HG02571 (cell line): ENCODE measurements around the gene SERPINB1.
A peak's percentile ranks its signal among the peaks of the same experiment; 100 is the strongest.
"Not testable (repeated sequence)": the region's sequence is repeated elsewhere in the genome, so short reads cannot be mapped to it uniquely, and the experiment has no call there.

Experiments
- ATAC-seq: cut with Tn5 transposase; IDR thresholded peaks from one replicate; pipeline ENCODE4 v1.9.1; 2021; ENCODE audit warnings: mild to moderate bottlenecking, moderate library complexity; ENCODE audit not compliant: unreplicated experiment

SERPINB1 gene

DNA sequence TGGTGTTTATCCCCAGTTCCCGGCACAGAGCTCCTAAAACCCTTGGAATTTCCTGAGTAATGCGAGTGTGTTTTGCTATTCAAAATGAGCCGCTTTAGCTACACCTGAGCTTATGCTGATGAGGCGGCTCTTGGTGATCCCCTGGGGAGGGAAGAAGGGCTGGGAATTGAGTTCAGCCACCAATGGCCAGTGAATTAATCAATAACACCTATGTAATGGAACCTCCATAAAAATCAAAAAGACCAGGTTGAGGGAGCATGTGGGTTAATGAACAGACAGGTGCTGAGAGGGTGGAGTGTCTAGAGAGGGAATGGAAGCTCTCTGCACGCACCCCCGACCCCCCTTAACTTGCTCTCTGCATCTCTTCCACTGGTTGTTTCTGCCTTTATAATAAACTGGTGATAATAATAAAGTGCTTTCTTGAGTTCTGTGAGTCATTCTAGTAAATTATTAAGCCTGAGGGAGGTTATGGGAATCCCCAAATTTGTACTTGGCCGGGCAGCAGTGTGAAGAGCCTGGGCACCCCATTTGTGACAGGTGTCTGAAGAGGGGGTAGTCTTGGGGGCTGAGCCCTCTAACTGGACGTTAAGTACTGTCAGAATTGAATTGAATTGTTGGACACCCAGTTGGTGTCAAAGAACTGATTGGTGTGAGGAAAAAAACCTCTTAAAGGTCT, 24.6 kb upstream of the SERPINB1 start:
- ATAC-seq, result peak; percentile 38

DNA sequence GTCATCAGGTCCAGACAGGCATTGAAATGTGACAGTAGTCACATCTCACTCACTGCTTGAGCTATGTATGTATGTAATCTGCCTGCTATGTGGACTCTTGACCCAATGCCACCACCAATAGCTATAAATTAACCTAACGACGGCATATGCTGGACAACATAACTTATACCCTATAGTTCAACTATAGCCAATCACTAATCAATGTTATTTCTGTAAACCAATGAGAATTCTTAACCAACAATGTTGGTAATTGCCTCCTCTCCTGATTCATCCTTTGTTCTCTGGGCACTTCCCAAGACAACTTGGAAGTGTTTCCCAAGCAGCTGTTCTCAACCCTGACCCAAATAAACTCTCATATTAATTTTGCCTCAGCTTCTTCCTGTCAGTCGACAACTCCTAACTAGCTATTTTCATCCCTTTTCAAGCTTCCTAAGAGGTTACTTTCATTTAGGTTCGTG, 24.1 kb upstream of the SERPINB1 start:
- no peak for ATAC-seq

DNA sequence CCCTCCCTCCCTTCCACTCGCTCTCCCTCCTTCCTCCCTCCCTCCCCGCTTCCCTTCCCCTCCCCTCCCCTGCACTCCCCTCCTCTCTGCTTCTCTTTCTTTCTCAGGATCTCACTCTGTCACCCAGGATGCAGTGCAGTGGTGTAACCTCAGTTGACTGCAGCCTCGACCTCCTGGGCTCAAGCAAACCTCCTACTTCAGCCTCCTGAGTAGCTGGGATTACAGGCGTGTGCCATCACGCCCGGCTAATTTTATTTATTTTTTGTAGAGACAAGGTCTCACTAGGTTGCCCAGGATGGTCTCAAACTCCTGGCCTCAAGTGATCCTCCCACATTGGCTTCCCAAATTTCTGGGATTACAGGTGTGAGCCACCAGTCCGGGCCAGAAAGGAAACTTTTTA, 23.6 kb upstream of the SERPINB1 start:
- no peak for ATAC-seq

DNA sequence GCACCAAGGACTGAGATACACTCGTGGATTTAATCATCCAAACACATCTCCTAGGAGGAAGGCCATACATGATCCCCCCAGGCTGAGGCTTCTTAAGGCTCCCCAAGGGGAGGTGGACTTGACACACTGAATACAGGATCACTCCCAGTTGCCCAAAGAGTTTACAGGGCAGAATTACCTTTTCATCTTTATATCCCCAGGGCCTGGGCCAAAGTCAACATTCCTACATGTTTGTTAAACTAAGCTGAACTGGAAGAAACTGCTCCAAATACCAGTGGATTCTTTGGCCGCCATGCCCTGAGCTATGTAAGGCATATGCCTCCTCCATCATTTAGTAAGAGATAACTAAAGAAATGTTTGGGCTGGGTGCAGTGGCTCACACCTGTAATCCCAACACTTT, 22.2 kb upstream of the SERPINB1 start:
- no peak for ATAC-seq

DNA sequence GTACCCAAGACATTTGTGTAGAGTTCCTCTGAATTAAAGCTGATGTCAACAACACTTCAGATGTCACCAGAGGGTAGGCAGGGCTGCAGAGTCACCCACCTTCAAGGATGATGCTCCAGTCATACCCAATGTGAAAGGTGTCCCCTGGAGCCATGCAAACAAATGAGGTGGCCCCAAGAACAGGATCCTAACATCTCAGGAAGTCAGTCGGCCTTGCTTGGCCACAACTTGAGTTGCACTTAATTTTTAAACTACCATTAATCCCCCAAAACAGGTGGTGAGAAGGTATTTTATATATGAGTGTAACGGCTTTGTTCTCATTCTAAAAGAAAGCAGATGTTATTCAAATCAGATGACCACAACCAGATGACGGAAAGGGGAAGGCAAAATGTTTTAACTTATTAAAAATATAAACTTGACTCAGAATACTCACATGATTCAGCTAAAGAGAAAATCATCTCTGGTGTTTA, 21.1 kb upstream of the SERPINB1 start:
- peak; percentile 47 for ATAC-seq

DNA sequence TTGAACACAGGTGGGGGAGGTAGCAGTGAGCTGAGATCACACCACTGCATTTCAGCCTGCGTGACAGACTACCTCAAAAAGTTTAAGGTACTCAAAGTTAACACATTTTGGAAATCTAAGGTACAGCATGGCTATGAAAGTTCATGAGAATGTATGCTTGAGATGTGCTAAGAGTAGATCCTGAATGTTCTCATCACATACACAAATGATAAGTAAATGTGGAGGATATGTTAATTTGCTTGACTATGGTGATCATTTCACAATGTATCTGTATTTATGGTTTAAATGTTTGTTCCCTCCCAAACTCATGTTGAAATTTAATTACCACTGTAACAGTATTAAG, 20.1 kb upstream of the SERPINB1 start:
- ATAC-seq, result no peak

DNA sequence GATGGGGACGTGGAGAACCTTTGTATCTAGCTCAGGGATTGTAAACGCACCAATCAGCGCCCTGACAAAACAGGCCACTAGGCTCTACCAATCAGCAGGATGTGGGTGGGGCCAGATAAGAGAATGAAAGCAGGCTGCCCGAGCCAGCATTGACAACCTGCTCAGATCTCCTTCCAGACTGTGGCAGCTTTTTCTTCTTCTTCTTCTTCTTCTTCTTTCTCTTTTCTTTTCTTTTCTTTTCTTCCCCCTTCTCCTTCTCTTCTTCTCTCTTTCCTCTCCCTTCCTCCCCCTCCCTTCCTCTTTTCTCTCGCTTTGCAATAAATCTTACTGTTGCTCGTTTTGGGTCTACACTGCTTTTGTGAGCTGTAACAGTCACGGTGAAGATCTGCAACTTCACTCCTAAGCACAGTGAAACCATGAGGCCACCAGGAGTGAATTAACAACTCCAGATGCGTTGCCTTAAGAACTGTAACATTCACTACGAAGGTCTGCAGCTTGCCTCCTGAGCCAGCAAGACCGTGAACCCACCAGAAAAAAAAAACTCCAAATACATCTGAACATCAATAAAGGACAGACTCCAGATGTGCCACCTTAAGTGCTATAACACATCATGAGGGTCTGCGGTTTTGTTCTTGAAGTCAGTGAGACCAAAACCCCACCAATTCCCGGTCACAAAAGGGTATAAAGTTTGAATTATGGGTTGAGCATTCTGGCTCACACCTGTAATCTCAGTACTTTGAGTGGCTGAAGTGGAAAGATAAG, 19.6 kb upstream of the SERPINB1 start:
- ATAC-seq, result no peak

DNA sequence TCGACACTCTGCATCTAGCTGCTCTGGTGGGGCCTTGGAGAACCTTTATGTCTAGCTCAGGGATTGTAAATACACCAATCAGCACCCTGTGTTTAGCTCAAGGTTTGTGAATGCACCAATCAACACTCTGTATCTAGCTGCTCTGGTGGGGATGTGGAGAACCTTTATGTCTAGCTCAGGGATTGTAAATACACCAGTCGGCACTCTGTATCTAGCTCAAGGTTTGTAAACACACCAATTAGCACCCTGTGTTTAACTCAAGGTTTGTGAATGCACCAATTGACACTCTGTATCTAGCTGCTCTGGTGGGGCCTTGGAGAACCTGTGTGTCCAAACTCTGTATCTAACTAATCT, 19.0 kb upstream of the SERPINB1 start:
- not testable (repeated sequence) for ATAC-seq

DNA sequence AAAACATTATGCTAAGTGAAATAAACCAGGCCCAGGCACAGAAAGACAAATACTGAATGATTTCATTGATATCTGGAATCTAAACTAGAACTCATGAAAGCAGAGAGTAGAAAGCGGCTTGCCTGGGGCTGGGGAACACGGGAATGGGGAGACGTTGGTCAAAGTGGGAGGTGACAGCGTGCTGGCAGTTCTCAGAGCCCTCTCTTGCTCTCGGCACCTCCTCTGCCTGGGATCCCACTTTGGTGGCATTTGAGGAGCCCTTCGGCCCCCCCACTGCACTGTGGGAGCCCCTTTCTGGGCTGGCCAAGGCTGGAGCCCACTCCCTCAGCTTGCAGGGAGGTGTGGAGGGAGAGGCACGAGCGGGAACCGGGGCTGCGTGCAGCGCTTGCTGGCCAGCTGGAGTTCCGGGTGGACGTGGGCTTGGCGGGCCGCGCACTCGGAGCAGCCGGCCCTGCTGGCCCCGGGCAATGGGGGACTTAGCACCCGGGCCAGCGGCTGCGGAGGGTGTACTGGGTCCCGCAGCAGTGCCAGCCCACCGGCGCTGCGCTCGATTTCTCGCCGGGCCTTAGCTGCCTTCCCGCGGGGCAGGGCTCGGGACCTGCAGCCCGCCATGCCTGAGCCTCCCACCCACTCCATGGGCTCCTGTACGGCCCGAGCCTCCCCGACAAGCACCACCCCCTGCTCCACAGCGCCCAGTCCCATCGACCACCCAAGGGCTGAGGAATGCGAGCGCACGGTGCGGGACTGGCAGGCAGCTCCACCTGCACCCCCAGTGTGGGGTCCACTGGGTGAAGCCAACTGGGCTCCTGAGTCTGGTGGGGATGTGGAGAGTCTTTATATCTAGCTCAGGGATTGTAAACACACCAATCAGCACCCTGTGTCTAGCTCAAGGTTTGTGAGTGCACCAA, 18.4 kb upstream of the SERPINB1 start:
- not testable (repeated sequence) for ATAC-seq

DNA sequence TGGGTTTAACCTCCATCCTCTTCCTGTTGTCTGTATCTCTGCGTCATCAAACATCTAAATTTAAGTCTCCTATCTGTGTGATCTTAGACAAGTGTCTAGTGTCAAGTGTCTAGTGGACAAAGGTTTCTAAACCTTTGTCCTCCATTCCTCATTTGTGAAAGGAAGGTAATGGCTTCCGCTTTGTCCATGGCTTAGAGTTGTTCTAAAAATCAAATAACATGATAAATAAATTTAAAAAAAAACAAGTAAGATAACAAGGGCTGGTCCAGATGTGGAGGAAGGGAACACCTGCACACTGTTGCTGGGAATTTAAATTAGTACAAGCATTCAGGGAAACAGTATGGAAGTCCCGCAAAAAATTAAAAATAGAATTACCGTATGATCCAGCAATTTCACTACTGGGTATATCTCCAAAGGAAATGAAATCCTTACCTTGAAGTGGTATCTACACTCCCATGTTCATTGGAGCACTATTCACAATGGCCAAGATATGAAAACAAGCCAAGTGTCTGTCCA, 17.6 kb upstream of the SERPINB1 start:
- ATAC-seq, result no peak

DNA sequence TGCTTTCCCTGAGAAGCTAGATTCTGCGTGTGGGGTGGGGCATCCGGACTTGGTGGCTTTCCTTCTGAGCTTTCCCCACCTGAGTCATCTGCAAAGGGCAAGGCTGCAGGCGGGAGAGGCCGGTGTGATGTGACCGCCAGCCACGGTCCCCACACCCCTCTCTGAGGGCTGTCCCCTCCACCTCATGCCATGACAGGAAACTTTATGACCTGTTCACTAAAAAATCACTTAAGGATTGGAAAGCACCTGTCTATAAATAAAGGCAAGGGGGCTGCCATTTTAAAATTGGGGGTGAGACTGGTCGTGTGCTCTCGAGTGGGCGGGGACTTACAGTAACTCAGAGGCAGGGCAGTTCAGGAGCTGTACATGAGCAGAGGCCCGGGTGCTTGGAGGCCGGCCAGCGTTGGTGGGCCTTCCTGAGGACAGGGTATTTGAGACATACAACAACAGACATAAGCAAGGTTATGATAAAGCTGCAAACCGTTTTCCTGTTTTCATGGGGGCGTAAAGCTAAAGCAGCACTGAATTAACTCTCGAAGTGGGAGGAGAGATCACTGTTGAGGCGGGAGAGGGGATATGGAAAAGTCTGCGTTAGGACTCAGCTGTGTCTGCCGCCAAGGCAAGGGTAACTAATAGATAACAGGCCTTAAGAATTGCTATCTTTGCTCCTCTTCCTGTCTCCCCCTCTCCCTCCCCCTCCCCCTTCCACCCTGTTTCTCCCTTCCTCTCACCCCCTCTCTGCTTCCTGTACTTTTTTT, 16.1 kb upstream of the SERPINB1 start:
- ATAC-seq, result peak; percentile 65

DNA sequence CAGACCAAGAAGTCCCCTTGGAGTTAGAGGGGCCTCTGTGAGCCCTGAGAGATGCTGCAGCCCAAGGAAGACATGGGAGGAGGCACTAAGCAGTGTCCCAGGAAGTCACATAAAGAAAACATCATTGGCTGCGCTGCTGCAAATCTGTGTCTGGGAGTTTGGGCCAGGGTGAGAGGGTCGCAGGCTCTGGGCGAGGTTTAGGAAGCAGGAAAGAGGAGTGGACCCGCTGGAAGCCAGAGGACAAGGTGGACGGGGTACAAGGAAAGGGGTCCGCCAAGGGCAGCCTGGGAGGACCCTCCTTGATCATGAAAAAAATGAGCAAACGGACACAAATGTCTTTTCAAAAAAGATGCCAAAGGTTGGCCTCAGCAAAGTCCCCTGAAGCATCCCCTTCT, 15.5 kb upstream of the SERPINB1 start:
- no peak for ATAC-seq

DNA sequence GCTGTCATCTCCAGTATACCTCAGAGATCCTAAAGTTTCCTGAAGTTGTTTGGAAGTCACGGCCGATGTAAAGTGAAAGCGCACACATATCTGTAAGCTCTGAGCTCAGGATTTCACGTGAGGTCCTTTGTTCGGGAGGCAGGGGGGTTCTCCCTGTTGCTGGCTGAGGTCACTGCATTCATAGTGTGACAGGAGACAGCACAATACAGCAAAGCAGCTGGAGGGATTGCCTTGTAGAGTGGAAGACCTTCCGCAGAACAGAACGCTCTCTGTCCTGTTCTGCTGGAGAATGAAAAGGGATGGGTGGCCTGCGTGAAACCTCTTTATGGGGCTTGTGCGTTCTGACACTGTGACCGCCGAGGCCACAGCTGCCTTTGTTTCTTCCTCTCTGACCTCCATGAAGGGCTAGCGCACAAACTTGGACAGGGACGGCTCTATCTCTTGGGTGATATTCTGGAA, 13.4 kb upstream of the SERPINB1 start:
- no peak for ATAC-seq

DNA sequence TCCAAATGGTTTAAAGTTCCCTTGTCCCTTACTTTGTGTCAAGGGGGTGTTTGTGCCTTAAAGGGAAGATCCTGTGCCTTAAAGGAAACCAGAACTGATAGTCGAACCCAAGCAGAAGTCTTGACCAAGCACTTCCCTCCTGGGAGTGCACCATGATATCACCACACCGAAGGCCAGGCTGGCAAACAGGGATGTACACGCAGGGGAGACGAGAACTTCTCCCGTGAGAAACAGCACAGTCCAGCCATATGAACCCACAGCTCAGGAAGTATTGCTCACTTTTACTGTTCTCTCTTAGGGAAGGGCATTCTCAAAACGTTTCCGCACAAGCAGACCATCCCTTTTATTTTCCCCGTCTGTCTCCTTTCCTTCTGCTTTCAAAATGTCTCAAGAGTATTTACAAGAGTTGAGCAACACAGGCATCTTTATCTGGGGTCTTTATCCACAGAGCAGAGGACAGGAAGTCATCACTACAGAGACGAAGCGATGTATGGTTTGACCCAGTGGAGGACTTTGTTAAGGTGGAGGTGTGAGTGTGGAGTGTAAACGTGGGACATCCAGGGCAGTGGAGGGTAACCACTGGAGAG, 12.8 kb upstream of the SERPINB1 start:
- no peak for ATAC-seq

DNA sequence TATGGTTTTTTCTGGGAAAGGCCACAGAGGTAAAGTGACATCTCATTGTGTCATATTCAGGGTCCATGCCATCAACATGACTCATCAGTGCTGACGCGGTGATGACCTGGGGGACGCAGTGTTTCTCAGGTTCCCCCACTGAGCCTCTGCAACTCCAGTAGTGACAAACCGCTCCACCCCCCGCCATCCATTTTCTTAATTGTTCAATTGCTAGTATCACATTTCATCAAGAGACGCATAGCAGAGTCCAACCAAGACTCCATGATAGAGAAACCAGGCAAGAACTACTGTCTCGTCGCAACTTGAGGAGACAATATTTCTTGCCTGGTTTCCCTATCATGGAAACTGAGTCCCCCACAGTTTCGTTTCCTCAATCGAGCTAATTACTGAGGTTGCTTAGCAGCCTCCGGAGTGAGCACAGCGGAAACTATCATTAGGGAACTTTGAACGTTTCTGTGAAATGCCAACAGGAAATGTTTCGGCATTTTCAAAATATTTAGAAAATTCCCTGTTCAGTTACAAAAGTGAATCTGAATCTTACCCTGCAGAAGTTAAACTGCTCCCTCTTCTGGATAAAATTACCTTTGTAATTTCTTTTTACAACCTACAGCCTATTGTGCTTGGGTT, 12.2 kb upstream of the SERPINB1 start:
- ATAC-seq, result no peak

DNA sequence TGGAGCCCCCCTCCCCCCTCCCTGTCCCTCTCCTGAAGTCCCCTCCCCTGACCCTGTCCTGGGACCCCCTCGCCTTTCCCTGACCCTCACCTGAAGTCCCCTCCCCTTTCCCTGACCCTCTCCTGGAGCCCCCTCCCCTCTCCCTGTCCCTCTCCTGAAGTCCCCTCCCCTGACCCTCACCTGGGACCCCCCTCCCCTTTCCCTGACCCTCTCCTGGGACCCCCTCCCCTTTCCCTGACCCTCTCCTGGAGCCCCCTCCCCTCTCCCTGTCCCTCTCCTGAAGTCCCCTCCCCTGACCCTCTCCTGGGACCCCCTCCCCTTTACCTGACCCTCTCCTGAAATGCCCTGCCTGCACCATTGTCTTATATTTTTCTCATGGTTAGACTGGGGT, 11.7 kb upstream of the SERPINB1 start:
- not testable (repeated sequence) for ATAC-seq

DNA sequence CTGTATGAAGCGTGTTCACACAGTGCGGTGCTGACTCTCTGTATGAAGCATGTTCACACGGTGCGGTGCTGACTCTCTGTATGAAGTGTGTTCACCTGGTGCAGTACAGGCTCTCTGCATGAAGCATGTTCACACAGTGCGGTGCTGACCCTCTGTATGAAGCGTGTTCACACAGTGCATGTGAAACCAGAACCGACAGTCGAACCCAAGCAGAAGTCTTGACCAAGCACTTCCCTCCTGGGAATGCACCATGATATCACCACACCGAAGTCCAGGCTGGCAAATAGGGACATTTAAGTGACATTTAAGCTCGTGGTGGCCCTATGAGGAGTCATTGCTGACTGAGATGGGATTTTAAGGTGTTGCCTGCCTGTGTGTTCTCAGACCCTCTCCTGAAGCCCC, 11.3 kb upstream of the SERPINB1 start:
- no peak for ATAC-seq

DNA sequence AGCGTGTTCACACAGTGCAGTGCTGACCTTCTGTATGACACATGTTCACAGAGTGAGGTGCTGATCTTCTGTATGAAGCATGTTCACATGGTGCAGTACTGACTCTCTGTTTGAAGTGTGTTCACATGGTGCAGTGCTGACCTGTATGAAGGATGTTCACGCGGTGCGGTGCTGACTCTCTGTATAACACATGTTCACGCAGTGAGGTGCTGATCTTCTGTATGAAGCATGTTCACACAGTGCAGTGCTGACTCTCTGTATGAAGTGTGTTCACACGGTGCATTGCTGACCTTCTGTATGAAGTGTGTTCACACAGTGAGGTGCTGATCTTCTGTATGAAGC, 10.8 kb upstream of the SERPINB1 start:
- ATAC-seq, result no peak

DNA sequence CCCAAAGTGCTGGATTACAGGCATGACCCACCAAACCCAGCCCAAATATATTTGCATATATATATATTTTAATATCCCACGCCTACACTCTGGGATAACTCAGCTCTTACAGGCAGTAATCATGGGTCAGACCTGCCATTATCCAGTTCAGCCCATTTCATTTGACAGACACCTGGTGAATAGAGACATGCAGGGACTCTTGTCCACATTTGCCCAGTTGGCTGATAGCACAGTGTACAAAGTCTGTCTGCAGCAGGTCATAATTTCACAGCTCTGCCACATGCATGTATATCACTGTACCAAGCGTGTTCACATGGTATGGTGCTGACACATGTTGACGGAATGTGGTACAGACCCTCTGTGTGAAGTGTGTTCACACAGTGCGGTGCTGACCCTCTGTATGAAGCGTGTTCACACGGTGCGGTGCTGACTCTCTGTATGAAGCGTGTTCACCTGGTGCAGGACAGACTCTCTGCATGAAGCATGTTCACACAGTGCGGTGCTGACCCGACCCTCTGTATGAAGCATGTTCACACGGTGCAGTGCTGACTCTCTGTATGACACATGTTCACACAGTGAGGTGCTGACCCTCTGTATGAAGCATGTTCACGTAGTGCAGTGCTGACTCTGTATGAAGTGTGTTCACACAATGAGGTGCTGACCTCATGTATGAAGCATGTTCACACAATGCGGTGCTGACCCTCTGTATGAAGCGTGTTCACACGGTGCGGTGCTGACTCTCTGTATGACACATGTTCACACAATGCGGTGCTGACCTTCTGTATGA, 10.3 kb upstream of the SERPINB1 start:
- ATAC-seq, result no peak
